ENCODE data around the gene CDH23. TPM values are rescaled to one million over a fixed set of nuclear protein-coding genes. Genes with fewer than 3 reads are reported as not detected.

The CDH23 gene
- total and polyA plus RNA-seq, 10 of the 15 experiments (the other 5 are each of a cell fraction or from before 2014, with no cell fraction given) = 0.09 to 0.40 (median 0.15) TPM; not detected in 1

- BruUV-seq (replicated peaks) = no TSS peak
- 71% methylated on average over 1 of the region's 1 CpG for WGBS (ENCODE audit: insufficient coverage, insufficient replicate concordance, low lambda C conversion rate, missing lambda C conversion rate)
- RAD21 ChIA-PET (ENCODE audit: unreplicated experiment) = interaction anchor here (1.3 to 3.1 kb wide), 3 partner anchors 81 to 221 kb away, joined by 4 to 13 read pairs (median 8); no protein-coding TSS in a partner anchor
Observed at GRCh38 chr10:71487726-71488125, 91.0 kb downstream of the CDH23 start.

More at GRCh38 chr10:71487726-71488125, 91.0 kb downstream of the CDH23 start:
- ChIA-PET CTCF (interaction anchor here (1.2 to 8.6 kb wide), 6 partner anchors 8 to 220 kb away, joined by 3 to 66 read pairs (median 8); partner anchors contain the start of gene SLC29A3), SMC1A (ENCODE audit: uncharacterized antibody, unreplicated experiment) (interaction anchor here (6.3 kb wide), 1 partner anchor 82 kb away, joined by 29 read pairs; no protein-coding TSS in a partner anchor), POLR2A (no interaction called here)
- FAIRE-seq = no peak
- Histone ChIP-seq H3K4me2 (ENCODE audit: control insufficient read depth, insufficient read depth) (no peak overlapping the region), H3K36me3 (ENCODE audit: control insufficient read depth in 2 of 2, insufficient read depth in 2 of 2, low read length in 1 of 2) (no peaks in the 10 kb centered on the region), H2AFZ (ENCODE audit: control insufficient read depth, low read depth, low read length) (no peak overlapping the region), H3K4me1 (ENCODE audit: control insufficient read depth, insufficient read depth, low read length) (no peaks in the 10 kb centered on the region), H3K27me3 (replicated peaks in 1 of 2; ENCODE audit: control insufficient read depth in 2 of 2, insufficient read depth in 2 of 2, low read length in 1 of 2) (peaks cover 0 to 2% of the 10 kb centered on the region in 2 experiments; a peak in 1 of 4 replicates), H4K20me1 (ENCODE audit: control insufficient read depth, insufficient read depth) (no peaks in the 10 kb centered on the region), H3K79me2 (ENCODE audit: control insufficient read depth, insufficient read depth, low read length) (no peaks in the 10 kb centered on the region), H3K27ac (ENCODE audit: control insufficient read depth, insufficient read depth) (no peak overlapping the region), H3K9me3 (replicated peaks; ENCODE audit: control insufficient read depth, insufficient read depth, low read length) (no peaks in the 10 kb centered on the region; the same call in 1 of the 3 replicates), H3K4me3 (no peak overlapping the region), H3K9ac (ENCODE audit: control insufficient read depth, insufficient read depth, low read length) (no peak overlapping the region)
- no peak for ATAC-seq
- no peak for DNase-seq (ENCODE audit: low read depth, low spot score)
- TF ChIP-seq WRNIP1 (IDR thresholded peaks at IDR 0.05; ENCODE audit: borderline replicate concordance, low read depth, low read length) (no peak), STAT3 (IDR thresholded peaks at IDR 0.05; ENCODE audit: low read depth, low read length) (no peak), RELB (IDR thresholded peaks at IDR 0.05; ENCODE audit: low read depth) (no peak), ZZZ3 (IDR thresholded peaks at IDR 0.05; ENCODE audit: control insufficient read depth, insufficient read length, low read depth) (no peak)
- TF ChIP-seq, protein P1, sequence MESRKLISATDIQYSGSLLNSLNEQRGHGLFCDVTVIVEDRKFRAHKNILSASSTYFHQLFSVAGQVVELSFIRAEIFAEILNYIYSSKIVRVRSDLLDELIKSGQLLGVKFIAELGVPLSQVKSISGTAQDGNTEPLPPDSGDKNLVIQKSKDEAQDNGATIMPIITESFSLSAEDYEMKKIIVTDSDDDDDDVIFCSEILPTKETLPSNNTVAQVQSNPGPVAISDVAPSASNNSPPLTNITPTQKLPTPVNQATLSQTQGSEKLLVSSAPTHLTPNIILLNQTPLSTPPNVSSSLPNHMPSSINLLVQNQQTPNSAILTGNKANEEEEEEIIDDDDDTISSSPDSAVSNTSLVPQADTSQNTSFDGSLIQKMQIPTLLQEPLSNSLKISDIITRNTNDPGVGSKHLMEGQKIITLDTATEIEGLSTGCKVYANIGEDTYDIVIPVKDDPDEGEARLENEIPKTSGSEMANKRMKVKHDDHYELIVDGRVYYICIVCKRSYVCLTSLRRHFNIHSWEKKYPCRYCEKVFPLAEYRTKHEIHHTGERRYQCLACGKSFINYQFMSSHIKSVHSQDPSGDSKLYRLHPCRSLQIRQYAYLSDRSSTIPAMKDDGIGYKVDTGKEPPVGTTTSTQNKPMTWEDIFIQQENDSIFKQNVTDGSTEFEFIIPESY (IDR thresholded peaks at IDR 0.05) = no peak
- intact Hi-C loops (cut with micrococcal nuclease; ENCODE audit: unreplicated experiment) = loop anchor here (5.0 to 10.0 kb wide), 3 partner anchors 173 to 220 kb away; partner anchors contain the start of gene SLC29A3
- in situ Hi-C loops (cut with MboI) = no loop called here

Measured in GM12878 (cell line).